ENCODE results near the gene PRPF40B.

DNA sequence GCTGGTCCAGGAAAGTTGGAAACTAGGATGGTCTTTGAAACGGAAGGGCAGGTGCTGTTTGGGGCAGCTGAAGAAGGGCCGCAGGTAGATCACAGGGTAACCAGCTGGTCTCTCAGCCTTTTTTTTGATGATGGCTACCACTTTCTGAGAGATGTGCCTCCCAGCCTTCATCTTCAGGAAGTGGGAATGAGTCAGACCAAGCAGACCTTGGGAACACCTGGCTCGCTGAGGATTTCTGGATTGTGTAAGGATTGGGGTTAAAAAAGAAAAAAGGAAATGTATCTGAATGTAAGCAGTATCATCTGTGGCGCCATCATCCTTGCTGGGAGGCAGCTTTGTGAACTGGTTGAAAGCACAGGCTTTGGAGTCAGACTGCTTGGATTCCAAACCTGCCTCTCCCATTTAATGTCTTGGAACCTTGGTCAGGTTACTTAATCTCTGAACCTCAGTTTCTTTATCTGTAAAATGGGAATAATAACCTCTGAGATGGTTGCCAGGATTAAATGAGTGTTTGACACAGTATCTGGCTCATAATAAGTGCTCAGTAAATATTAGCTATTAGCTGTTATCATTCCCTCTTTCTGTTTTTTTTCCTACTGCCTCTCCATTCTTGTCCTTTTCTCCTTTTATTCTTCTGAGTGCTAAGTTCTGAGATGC, 1.7 kb downstream of the PRPF40B start:
- TF ChIP-seq, protein P1, sequence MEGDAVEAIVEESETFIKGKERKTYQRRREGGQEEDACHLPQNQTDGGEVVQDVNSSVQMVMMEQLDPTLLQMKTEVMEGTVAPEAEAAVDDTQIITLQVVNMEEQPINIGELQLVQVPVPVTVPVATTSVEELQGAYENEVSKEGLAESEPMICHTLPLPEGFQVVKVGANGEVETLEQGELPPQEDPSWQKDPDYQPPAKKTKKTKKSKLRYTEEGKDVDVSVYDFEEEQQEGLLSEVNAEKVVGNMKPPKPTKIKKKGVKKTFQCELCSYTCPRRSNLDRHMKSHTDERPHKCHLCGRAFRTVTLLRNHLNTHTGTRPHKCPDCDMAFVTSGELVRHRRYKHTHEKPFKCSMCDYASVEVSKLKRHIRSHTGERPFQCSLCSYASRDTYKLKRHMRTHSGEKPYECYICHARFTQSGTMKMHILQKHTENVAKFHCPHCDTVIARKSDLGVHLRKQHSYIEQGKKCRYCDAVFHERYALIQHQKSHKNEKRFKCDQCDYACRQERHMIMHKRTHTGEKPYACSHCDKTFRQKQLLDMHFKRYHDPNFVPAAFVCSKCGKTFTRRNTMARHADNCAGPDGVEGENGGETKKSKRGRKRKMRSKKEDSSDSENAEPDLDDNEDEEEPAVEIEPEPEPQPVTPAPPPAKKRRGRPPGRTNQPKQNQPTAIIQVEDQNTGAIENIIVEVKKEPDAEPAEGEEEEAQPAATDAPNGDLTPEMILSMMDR (conservative IDR thresholded peaks at IDR 0.05), result no peak
- TF ChIP-seq ZFX (IDR thresholded peaks at IDR 0.05), result no peak
